GM12872 (cell line): ENCODE data around the gene SLC7A14.

ENCODE experiments used
- TF ChIP-seq, protein P1 (sequence below): IDR thresholded peaks from 3 replicates; pipeline ENCODE4 v1.5.1; 2011; ENCODE audit warnings: low read depth, mild to moderate bottlenecking, low read length, moderate library complexity; ENCODE audit not compliant: insufficient read depth

SLC7A14 gene

GRCh38 chr3:170622369-170623159 is 36.7 kb upstream of the SLC7A14 start:
- TF ChIP-seq, protein P1, sequence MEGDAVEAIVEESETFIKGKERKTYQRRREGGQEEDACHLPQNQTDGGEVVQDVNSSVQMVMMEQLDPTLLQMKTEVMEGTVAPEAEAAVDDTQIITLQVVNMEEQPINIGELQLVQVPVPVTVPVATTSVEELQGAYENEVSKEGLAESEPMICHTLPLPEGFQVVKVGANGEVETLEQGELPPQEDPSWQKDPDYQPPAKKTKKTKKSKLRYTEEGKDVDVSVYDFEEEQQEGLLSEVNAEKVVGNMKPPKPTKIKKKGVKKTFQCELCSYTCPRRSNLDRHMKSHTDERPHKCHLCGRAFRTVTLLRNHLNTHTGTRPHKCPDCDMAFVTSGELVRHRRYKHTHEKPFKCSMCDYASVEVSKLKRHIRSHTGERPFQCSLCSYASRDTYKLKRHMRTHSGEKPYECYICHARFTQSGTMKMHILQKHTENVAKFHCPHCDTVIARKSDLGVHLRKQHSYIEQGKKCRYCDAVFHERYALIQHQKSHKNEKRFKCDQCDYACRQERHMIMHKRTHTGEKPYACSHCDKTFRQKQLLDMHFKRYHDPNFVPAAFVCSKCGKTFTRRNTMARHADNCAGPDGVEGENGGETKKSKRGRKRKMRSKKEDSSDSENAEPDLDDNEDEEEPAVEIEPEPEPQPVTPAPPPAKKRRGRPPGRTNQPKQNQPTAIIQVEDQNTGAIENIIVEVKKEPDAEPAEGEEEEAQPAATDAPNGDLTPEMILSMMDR: no peak

DNA sequence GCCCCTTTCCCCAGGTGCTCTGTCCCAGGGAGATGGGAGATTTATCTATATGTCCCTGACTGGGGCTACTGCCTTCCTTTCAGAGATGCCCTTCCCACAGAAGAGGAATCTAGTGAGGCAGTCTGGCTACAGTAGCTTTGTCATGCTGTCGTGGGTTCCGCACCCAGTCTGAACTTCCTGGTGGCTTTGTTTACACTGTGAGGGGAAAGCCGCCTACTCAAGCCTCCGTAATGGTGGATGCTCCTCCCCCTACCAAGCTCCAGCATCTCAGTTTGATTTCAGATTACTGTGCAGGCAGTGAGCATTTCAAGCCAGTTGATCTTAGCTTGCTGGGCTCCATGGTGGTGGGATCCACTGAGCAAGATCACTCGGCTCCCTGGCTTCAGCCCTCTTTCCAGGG is 35.4 kb upstream of the SLC7A14 start:
- TF ChIP-seq, protein P1: no peak

GRCh38 chr3:170614214-170614966 is 28.5 kb upstream of the SLC7A14 start:
- TF ChIP-seq, protein P1: no peak

DNA sequence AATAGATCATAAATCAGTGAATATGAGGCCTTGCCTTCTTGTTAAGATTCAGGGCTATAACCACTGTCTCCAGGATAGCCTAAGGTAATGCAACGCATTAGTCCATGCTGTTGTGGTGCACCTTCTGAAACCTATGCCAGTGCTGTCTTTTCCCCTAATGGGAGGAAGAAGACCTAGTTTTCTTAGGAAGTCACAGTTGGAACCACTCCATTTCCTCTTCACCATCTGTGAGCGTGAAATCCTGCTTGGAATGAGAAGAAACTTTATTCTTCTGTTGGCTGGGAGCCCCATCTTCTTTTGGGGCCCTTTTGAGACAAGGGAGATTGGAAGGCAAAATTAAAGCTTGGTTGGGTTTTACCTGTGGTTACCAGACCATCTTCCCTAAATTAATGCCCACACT is 25.9 kb upstream of the SLC7A14 start:
- TF ChIP-seq, protein P1: no peak

GRCh38 chr3:170610321-170610884 is 24.5 kb upstream of the SLC7A14 start:
- TF ChIP-seq, protein P1: no peak

DNA sequence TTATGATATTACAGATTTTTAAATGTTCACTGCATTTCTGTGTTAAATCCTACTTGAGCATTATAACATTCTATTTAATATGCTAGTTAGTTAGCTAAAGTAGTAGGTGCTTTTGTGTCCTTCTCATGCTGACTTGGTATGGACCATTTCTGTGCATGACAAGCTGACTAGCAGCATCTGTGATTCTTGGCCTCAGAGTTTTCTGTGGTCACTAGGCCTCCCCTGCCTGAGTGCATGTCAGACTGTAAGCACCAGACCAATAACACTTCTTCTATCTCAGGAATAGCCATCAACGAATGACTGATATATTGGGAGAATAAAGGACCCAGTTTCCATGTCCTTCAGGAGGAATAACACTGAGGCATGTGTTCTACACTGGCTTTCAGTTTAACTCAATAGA is 22.6 kb upstream of the SLC7A14 start:
- TF ChIP-seq, protein P1: no peak

- TF ChIP-seq, protein P1: no peak
Measured at GRCh38 chr3:170606675-170607074, 20.8 kb upstream of the SLC7A14 start.
